Stimulated activated CD8-positive, alpha-beta memory T cell treated with anti-CD3 and anti-CD28 coated beads, Interleukin-2, amount 100 ng/mL, for 48 hours (primary cell): ENCODE results near the gene DRG2.

ENCODE experiments used
- DNase-seq, 2 donors: peaks; one replicate each; pipeline ENCODE4 v3.0.0-alpha.2; 2020; ENCODE audit warnings: low read depth in 2 of 2

Gene DRG2

DNA sequence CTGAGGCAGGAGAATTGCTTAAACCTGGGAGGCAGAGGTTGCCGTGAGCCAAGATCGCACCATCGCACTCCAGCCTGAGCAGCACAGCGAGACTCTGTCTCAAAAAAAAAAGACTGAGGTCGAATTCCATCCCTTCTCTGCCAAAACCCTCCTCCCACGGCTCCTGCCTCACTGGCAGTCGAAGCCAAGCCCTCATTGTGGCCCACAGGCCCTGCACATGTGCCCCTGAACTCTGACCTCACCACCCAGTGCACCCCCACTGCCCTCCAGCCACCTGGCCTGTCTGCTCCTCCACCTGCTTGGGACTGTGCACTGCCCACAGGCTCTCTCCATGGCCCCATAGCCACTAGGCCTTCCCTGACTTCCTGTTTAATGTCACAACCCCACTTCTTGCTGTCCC lies 27.8 kb downstream of the DRG2 start:
- DNase-seq, result no peak

DNA sequence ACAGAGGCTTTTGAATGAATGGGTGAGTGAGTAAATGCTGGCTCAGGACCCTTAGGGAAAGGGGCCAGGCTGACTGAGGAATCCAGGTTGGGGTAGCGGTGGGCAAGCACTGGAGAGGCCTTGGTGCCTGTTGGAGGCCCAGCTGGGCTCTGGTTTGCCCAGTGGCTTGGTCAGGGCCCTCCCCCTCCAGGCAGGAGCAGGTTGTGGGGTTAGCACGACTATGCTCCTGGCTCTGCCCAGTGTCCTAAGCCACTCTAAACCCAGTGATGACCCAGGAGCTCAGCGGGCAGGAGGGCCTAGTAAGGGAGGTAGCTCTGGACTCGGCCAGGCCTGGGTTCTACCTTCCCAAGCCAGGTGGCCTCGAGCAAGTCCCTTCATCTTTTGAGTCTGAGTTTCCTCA lies 28.3 kb downstream of the DRG2 start:
- no peak for DNase-seq

DNA sequence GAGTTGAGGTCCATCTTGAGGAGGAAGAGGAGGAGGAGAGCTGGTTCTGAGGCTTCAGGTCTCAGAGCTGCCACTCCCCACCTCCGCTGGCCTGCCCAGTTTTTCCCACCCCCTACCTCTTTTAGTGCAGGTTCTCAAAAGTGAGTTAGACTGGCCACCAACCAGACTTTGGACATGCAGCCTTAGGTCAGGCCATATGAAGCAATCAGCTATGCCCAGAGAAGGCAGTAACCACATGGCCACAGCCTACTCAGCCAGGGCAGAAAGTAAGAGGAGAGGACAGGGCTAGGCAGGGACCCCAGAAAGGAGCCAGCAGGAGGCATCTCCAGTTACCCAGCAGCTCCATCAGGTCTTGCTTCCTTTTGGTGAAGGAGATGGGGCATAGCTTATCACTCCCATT lies 29.8 kb downstream of the DRG2 start:
- DNase-seq, result no peak

DNA sequence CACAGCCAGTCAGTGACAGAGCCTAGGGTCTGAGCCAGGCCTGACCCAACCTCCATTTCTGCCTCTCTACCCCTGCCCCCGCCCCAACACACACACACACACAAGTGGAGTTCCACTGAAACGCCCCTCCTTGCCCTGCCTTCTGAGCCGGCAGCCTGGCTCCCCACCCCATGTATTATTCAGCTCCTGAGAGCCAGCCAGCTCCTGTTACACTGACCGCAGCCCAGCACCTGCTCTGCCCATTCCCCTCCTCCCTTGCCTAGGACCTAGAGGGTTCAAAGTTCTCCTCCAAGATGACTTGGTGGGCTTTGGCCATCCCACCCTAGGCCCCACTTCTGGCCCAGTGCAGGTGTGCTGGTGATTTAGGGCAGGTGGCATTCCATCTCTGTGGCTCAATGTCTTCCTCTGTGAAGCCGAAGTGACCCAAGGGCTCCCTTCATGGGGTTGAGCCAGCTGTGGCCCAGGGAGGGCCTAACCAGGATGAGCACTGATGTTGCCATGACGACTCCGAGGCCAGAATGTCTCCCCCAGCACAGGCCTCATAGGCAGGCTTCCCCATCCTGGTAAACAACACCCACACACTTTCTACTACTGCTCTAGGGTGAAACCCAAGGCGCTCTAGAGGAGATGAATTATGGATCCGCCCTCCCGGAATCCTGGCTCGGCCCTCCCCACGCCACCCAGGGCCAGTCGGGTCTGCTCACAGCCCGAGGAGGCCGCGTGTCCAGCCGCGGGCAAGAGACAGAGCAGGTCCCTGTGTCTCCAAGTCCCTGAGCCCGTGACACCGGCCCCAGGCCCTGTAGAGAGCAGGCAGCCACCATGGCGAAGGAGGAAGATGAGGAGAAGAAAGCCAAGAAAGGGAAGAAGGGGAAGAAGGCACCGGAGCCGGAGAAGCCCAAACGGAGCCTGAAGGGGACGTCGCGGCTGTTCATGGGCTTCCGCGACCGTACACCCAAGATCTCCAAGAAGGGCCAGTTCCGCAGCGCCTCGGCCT lies 30.5 kb downstream of the DRG2 start:
- no peak for DNase-seq

DNA sequence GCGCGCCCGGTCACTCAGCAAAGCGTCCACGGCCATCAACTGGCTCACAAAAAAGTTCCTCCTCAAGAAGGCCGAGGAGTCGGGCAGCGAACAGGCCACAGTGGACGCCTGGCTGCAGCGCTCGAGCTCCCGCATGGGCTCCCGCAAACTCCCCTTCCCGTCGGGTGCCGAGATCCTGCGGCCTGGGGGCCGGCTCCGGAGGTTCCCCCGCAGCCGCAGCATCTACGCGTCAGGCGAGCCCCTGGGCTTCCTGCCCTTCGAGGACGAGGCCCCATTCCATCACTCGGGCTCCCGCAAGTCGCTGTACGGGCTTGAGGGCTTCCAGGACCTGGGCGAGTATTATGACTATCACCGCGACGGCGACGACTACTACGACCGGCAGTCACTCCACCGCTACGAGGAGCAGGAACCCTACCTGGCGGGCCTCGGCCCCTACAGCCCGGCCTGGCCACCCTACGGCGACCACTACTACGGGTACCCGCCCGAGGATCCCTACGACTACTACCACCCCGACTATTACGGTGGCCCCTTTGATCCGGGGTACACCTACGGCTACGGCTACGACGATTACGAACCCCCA lies 31.5 kb downstream of the DRG2 start:
- no peak for DNase-seq

DNA sequence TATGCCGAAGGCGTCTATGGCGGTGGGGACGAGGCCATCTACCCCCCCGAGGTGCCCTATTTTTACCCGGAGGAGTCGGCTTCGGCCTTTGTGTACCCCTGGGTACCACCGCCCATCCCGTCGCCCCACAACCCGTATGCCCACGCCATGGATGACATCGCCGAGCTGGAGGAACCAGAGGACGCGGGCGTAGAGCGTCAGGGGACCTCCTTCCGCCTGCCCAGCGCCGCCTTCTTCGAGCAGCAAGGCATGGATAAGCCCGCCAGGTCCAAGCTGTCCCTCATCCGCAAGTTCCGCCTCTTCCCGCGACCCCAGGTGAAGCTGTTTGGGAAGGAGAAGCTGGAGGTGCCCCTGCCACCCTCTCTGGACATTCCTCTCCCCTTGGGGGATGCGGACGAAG lies 32.2 kb downstream of the DRG2 start:
- no peak for DNase-seq

DNA sequence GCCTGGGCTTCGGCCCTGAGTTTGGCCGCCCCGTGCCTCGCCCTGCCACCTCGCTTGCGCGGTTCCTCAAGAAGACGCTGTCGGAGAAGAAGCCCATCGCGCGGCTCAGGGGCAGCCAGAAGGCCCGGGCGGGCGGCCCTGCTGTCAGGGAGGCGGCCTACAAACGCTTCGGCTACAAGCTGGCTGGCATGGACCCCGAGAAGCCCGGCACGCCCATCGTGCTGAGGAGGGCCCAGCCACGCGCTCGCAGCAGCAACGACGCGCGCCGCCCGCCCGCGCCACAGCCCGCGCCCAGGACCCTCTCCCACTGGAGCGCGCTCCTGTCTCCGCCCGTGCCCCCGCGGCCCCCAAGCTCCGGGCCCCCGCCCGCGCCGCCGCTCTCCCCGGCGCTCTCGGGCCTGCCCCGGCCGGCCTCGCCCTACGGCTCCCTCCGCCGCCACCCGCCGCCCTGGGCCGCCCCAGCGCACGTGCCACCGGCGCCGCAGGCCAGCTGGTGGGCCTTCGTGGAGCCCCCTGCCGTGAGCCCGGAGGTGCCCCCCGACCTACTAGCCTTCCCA lies 32.8 kb downstream of the DRG2 start:
- no peak for DNase-seq

DNA sequence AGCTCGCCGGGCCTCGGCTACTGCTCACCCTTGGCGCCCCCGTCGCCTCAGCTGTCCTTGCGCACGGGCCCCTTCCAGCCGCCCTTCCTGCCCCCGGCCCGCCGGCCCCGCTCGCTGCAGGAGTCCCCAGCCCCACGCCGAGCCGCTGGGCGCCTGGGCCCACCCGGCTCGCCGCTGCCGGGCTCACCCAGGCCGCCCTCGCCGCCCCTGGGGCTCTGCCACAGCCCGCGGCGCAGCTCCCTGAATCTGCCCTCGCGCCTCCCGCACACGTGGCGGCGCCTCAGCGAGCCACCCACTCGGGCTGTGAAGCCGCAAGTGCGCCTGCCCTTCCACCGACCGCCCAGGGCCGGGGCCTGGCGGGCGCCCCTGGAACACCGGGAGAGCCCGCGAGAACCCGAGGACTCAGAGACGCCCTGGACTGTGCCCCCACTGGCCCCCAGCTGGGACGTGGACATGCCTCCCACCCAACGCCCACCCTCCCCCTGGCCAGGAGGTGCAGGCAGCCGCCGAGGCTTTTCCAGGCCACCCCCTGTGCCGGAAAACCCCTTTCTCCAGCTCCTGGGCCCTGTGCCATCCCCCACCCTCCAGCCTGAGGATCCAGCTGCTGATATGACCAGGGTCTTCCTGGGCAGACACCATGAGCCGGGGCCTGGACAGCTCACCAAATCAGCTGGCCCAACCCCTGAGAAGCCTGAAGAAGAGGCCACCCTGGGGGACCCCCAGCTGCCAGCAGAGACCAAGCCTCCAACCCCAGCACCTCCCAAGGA lies 33.6 kb downstream of the DRG2 start:
- no peak for DNase-seq

DNA sequence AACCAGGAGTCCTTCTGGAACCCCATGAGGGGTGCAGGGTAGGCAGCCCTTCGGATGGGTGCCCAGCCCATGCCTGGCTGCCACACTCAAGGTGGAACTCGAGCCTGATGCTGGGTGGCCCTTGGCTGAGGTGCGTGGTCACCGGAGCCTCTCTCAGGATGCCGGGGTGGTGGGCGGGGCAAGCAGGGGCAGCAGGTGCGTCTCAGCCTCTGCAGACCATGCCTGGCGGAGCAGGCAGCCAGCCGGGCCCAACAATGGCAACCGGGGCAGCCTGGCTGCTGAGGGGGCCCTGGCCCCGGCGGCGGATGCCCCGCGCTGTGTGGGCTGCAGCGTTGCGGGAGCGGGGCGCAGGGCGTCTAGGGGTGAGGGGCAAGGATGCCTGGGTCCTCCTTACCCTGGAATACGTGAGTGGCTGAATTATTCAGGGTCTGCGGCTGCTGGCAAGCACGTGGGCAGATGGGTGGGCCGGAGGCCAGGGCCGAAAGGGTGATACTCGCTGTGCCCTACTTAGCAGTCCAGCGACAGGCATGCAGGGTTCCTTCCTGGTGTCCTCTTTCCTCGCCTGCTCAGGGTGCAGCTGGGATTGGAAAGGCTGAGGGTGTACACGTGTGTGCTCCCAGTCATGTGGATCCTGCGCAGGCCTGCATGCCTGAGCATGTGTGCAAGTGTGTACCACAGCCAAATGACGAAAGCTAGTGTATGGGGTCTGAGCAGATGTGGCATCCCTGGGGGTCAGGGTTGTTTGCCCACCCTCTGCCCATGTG lies 35.4 kb downstream of the DRG2 start:
- DNase-seq, result no peak

DNA sequence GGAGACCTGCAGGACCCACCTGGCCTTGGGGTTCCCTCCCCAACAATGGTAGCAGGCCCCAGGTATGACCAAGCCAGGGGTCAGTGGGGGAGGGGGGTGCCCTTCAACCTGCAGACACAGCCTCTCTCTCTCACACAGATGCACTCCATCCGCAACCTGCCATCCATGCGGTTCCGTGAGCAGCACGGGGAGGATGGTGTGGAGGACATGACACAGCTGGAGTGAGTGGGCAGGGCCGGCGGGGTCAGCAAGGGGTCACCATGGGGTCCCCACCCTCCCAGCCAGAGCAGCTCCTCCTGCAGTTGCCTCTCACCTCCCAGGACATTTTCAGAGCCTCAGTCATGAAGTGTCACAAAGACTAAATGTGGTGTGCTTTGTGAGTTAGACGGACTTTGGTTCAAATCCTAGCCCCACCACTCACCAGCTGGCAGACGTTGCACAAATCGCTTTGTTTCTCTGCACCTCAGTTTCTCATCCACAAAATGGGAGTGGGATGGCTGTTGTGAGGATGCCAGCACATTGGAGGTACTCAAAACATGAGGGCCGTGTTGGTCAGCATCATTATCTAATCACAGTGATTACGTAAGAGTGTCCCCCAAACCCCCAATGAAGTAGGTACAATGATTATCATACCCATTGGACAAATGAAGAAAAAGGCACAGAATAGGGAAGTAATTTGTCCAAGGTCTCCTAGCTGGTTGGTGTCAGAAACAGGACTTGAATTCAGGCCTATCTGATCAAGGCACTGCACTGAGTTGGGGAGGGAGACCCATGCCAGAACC lies 36.8 kb downstream of the DRG2 start:
- DNase-seq, result no peak

DNA sequence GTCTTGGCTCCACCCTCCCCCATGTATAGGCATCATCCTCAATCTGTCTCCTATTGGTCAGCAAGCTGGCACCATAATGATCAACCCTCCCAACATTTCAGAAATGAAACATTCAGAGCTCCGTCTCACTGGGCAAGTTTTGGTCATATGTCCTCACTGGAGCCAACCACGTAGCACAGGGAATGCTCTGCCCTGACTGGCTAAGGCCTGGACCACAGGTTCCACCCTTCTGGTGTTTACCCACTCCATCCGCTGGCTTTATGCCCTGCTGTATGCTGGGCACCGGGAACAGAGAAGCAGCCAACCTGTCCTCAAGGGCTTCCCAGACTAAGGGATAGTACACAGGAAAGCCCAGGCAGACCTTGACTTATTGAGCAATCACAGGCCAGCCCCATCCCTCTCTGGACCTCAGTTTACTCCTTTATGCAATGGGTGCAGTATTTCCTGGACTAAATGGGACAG lies 41.3 kb downstream of the DRG2 start:
- no peak for DNase-seq

DNA sequence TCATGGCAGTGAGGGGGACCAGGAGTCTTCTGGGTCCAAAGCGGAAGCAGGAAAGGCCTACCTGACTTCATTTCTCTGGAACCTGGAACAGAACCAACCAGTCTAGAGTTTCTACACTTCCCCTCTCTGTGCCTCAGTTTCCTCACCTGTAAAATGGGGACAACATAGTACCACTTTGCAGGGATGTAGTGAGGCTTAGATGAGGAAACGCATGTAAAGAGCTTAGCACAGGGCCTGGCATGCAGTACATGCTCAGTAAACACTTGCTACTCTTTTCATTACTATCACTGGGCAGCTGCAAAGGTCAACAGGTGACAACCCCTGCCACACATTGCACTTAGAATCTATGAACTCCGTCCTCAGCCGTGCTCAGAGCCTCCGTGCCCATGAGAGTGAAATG lies 45.0 kb downstream of the DRG2 start:
- no peak for DNase-seq

DNA sequence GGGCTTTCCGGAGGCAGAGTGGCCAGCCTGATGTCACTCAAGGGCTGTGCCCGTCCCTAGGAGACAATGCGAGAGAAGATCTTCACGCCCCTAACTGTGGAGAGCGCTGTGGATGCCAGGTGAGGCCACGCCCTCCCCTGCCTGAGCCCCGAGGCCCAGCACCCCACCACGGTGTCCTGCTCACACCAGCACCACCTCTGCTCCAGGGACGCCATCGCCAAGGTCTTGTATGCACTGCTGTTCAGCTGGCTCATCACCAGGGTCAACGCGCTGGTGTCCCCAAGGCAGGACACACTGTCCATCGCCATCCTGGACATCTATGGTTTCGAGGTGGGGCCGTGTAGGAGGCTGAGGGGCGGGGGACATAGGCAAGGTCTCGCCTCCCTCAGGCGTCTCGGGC lies 48.6 kb downstream of the DRG2 start:
- no peak for DNase-seq

DNA sequence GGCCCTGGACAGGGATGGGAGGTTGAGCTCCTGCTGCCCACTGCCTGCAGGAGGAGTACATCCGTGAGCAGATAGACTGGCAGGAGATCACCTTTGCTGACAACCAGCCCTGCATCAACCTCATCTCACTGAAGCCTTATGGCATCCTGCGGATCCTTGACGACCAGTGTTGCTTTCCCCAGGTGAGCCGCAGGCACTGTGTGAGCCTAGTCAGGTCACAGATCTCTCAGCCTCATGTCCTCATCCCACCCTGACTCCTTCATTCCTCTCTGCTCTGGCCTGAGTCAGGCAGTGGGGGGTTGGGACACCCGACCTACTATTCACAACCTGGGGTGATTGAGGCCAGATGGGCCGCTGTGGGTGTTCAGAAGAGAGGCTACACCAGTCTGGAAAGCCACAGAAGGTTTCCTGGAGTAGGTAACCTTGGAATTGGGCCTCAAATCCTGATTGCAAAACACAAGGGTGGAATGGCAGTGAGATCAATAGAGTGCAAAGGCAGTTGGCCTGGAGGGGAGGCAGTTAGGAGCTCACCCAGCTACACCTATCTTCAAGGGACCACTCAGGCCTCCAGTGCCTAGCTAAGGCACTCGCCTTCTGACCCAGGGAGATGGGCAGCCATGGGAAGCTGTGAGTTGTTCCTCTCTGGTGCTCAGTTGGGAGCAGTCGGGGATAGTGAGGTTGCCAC lies 50.5 kb downstream of the DRG2 start:
- no peak for DNase-seq

DNA sequence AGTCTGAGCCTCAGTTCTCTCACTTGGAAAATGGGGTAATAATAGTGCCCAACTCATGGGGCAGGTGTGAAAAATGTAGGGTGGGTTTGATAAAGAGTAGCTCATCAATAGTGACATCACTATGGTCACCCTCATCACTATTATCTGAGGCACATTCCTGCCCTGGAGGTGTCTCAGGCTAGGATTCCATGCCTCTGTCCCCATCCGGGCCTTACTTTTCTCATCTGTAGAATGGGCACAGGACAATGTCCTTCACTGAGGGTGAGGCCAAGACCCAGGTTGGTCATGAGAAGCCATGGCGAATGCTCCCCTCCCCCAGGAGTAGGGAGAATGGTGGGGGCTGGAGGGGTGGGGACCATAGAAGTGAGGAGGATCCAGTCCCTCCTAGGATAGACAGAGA lies 51.3 kb downstream of the DRG2 start:
- DNase-seq, result no peak

DNA sequence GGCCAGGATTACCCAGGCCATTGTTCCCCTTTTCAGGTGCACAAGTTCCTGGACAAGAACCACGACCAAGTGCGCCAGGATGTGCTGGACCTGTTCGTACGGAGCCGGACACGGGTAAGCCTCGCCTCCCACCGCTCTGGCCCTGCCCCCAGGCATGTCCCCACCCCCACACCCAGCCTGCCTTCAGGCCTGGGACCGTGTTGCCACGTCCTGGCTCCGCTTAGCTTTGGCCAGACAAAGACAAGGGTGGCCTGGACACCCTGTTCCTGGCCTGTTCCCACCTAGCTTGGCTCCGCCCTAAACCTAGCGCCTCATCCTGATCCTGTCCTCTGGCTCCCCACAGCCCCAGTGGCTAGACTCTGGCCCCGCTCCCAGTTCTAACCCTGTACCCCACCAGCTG lies 51.8 kb downstream of the DRG2 start:
- no peak for DNase-seq

DNA sequence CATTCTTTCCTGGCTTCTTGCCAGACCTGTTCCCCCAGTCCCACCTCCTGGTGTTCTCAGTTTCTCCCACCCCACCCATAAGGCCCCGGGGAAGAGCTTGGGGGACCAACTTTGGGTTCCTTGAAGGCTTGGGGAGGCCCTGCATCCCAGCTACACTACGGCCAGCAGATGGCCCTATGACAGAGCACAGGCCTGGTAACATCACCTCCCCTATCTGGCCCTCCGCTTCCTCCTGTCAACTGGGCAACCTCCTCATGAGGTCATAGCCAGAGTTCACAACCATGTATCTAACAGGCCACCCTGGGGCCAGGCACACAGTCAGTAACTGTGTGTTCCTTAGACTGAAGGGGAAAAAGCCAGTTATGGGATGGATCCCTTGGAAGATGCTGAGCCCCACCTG lies 52.2 kb downstream of the DRG2 start:
- DNase-seq, result no peak

DNA sequence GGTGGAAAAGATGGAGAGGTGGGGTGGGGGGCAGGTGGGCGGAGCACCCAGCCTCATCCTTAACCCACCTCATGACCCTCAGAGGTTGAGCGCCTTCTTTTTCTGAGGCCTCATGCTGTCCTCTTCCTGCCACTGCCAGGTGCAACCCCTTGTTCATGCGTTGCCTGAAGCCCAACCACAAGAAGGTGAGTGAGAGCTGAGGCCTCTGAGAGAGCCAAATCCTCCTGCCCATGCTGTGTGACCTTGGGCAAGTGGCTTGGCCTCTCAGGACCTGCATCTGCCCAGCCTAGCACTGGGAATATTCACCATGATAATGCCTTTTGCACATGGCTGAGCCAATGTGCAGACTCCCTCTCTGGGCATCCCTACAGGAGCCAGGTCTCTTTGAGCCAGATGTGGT lies 52.9 kb downstream of the DRG2 start:
- DNase-seq, result no peak

DNA sequence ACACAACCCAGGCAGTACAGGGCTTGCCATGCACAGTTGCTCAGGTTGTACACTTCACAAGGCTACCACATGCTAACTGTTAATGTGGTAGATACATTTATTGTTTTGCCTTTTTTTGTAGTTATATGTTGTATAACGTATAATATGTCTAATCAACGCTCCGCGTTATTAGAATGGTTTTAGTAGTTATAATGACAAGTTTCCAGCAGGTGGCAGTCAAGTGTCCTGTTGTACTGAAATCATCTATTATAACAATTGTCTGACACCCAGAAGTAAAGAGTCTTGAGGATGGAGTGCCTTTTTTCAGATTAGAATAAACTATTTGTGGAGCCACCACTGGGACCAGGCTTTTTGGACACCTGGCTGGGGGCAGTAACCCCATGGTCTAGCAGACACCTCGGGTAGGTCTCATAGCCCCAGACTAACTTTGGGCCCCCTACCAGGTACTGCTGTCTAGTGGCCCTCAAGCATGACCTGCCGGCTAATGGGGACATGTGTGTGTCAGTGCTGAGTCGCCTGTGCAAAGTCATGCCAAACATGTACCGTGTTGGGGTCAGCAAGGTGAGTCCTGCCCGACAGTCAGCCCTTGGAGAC lies 53.6 kb downstream of the DRG2 start:
- DNase-seq, result no peak

DNA sequence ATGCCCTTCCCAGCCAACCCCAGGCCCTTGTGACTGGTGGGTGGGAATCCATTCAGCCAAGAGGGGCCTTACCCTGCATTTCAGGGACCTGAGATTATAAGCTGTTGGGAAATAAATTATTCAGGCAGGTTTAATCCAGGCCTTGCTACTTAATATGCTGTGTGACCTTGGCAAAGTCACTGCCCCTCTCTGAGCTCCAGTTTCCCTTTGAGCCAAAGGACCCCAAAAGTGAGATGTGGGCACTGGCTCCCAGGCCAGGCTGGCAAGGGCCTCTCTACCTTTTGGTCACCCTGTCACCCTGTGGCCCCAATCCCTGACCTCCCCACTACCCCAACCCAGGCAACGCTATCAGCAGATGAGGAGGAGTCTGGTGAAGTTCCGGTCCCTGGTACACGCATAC lies 54.7 kb downstream of the DRG2 start:
- no peak for DNase-seq
